Spleen (tissue), 11 donors: ENCODE measurements around the gene PBXIP1. TPM values are rescaled to one million over a fixed set of nuclear protein-coding genes. Genes with fewer than 3 reads are reported as not detected.

ENCODE experiments used
- DNase-seq: peaks from one replicate; pipeline ENCODE4 v3.0.0-alpha.2; 2020
- H3K27ac ChIP-seq, 8 donors: fragments of 200-600 bp; sonication (generic) in 7 of 8; 1 replicate in 4 of 8; 2 replicates in 4 of 8; pipeline versions ENCODE4 v1.5.0 to v1.8.0; 2016 to 2021; ENCODE audit warnings: inconsistent platforms in 4 of 8, mild to moderate bottlenecking in 4 of 8, moderate library complexity in 1 of 8
- H3K27me3 ChIP-seq, 7 donors: fragments of 200-600 bp; sonication (generic) in 6 of 7; replicated peaks in 1 of 7; 1 replicate in 4 of 7; 2 replicates in 3 of 7; pipeline versions ENCODE4 v1.5.0 to v1.8.0; 2016 to 2021; ENCODE audit warnings: inconsistent platforms in 3 of 7, mild to moderate bottlenecking in 1 of 7
- H3K36me3 ChIP-seq, 6 donors: fragments of 200-600 bp; sonication (generic) in 5 of 6; 1 replicate in 4 of 6; 2 replicates in 2 of 6; pipeline versions ENCODE4 v1.5.0 to v1.8.0; 2016 to 2021; ENCODE audit warnings: inconsistent platforms in 2 of 6
- H3K4me1 ChIP-seq, 6 donors: fragments of 200-600 bp; sonication (generic) in 5 of 6; 1 replicate in 3 of 6; 2 replicates in 3 of 6; pipeline versions ENCODE4 v1.5.0 to v1.8.0; 2016 to 2021; ENCODE audit warnings: inconsistent platforms in 3 of 6
- H3K4me3 ChIP-seq, 8 donors: fragments of 200-600 bp; sonication (generic) in 7 of 8; 1 replicate in 4 of 8; 2 replicates in 4 of 8; pipeline versions ENCODE4 v1.5.0 to v1.8.0; 2016 to 2021; ENCODE audit warnings: inconsistent platforms in 4 of 8, mild to moderate bottlenecking in 4 of 8, moderate library complexity in 2 of 8
- H3K9me3 ChIP-seq, 8 donors: fragments of 200-600 bp; sonication (generic) in 7 of 8; 1 replicate in 4 of 8; 2 replicates in 4 of 8; pipeline versions ENCODE4 v1.5.0 to v1.8.0; 2016 to 2021; ENCODE audit warnings: inconsistent platforms in 4 of 8
- POLR2A ChIP-seq, 3 donors: fragments of 450-650 bp; IDR thresholded peaks; one replicate each; pipeline ENCODE4 v1.5.1; 2017; ENCODE audit warnings: antibody characterized with exemption in 3 of 3, mild to moderate bottlenecking in 1 of 3
- POLR2AphosphoS5 ChIP-seq, 3 donors: sonication (generic); formaldehyde crosslinking; IDR thresholded peaks; one replicate each; pipeline ENCODE4 v1.5.1; 2017; ENCODE audit warnings: antibody characterized with exemption in 3 of 3
- WGBS, 5 donors: extraction: QIAGEN DNeasy Blood & Tissue Kit in 3 of 5; methylation state at CpG; one replicate each; pipeline versions ENCODE4 v1.1.5 to v1.1.7; 2013 to 2018; 5-methylcytosine and 5-hydroxymethylcytosine counted together
- intact Hi-C: fragments of 100-400 bp; cut with DNase I; formaldehyde crosslinking; loops from one replicate; pipeline ENCODE4 v1.15.0; 2023; ENCODE audit warnings: low total_unique reads
- polyA plus RNA-seq, 3 donors: library from polyadenylated mRNA; stranded (reverse); fragments of 200-250 nt; gene quantifications; one replicate each; pipeline ENCODE4 v1.2.1, GENCODE V29; 2013
- total RNA-seq, 7 donors: library from RNA; depleted of rRNA in 3 of 7; stranded (reverse); fragments of >200 nt in 3 of 7; fragmentation: NEBNext Ultra II Directional in 4 of 7; extraction: Animal tissue kit (Norgen Biotek cat#: 25700) in 4 of 7; gene quantifications; one replicate each; pipeline versions ENCODE4 v1.1.0 to v1.2.1, GENCODE V29; 2016 to 2021
- TF ChIP-seq, protein P1 (sequence below), 11 experiments: fragments of 200-600 bp in 7 of 11; fragments of 450-650 bp in 4 of 11; sonication (generic) in 4 of 11; IDR thresholded peaks in 8 of 11; conservative IDR thresholded peaks in 3 of 11; 1 replicate in 7 of 11; 2 replicates in 4 of 11; pipeline versions ENCODE4 v1.4.0 to v1.8.0; 2016 to 2021; ENCODE audit warnings: antibody characterized with exemption in 11 of 11, inconsistent platforms in 4 of 11, mild to moderate bottlenecking in 1 of 11
- donor health status: healthy with polysubstance abuse.
- donor health status: DM: no; HTN: no; CAD: no; lungs with moderate emphysema.
- donor health status: DM: no; HTN: no; CAD: no.
- donor health status: Bipolar disorder and iron deficiency.
- donor health status: healthy.
- donor health status: DM: no; HTN: no; CAD: no.
- donor health status: DM: yes; HTN: yes; CAD: no.

The PBXIP1 gene
- total and polyA plus RNA-seq, 10 donors, result 55.5 to 125 (median 89.5) TPM

DNA sequence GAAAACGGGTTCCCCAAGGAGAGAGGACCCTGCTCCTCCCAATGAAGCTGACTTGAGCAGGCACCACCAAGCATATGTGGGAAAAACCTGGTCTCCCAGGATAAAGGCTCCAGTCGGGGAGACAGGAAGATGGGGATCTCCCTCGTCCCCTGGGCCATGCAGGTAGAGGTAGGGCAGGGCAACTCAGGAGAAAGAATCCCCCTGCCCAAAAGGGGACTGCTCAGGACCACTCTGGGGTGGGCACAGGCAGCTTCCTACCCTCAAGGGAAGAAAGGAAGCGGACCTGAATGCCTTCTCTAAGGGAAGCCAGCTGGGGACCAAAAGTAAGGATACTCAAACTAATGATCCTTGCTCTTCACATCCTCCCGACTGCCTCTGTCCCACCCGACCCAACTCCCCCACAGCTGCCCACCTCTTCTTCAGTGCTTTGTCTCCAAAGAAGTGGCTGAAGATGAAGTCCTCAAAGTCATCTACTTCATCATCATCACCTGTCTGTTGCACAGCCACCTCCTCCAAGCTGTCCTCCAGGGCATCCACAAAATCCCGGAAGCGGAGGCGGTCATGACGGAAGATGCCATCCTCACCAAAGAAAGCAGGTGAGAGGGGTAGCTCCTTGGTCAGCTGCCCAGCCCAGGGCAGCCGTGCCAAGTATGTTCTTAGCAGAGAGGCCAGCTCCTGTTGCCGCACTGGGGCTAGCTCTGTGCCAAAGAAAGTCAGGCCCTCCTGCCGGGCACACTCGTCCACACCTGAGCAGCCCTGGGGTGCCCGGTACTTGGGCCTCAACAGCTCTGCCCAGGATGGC lies 10.5 kb downstream of the PBXIP1 start:
- H3K27me3 ChIP-seq, result no peaks in the 10 kb centered on the region
- H3K4me3 ChIP-seq, result no peak overlapping the region
- no peaks in the 10 kb centered on the region for H3K9me3 ChIP-seq
- no peak for DNase-seq
- no peak for TF ChIP-seq POLR2A (IDR thresholded peaks at IDR 0.05)
- peak in 1 of 3 donors; percentile 45 for TF ChIP-seq POLR2AphosphoS5 (IDR thresholded peaks at IDR 0.05)
- TF ChIP-seq, protein P1, sequence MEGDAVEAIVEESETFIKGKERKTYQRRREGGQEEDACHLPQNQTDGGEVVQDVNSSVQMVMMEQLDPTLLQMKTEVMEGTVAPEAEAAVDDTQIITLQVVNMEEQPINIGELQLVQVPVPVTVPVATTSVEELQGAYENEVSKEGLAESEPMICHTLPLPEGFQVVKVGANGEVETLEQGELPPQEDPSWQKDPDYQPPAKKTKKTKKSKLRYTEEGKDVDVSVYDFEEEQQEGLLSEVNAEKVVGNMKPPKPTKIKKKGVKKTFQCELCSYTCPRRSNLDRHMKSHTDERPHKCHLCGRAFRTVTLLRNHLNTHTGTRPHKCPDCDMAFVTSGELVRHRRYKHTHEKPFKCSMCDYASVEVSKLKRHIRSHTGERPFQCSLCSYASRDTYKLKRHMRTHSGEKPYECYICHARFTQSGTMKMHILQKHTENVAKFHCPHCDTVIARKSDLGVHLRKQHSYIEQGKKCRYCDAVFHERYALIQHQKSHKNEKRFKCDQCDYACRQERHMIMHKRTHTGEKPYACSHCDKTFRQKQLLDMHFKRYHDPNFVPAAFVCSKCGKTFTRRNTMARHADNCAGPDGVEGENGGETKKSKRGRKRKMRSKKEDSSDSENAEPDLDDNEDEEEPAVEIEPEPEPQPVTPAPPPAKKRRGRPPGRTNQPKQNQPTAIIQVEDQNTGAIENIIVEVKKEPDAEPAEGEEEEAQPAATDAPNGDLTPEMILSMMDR (IDR thresholded peaks at IDR 0.05 in 8 of 11, conservative IDR thresholded peaks at IDR 0.05 in 3 of 11), result no peak
- H3K36me3 ChIP-seq, result peaks cover 0 to 60% (median 39%) of the 10 kb centered on the region in 6 donors
- 77 to 84% (median 79%) methylated on average over 12 to 15 of the region's 15 CpGs for WGBS, 5 donors
- intact Hi-C loops, result no loop called here
- peak overlapping the region in 6 of 8 donors; percentile 78 to 99 (median 87) for H3K27ac ChIP-seq
- peaks cover 40 to 65% (median 56%) of the 10 kb centered on the region in 6 donors for H3K4me1 ChIP-seq

DNA sequence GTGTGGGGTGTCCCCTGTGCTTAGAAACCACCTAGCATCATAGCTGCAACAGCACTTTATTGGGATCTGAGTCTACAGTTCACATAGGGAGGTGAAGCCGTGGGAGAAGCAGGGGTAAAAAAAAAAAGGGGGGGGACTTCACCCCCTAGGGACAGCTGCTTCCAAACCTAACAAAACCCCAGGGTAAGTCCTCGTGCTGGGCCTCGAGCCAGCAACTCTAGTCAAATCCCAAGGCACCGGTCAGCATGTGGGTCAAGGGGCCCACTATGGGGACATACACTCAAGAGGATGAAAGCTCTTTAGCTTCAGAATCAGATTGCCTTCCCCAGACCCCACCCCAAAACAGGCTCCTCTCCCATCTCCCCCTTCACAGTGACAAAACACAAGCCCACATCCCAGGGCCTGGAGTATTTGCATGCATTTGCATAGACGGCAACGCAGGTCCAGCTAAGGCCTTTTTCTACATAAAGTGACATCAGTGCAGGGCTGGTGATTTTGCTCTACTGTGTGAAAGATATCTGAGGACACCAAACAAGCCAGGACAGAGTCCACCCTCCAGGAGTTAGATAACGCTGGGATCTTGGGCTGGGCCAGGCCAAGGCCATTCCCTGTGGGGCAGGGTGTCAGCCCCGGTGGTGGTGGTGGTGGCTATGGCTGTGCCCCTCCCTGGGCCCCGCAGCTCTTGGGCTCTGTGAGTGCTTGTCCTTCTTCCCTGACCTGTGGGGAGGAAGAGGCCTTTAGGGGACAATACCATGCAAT lies 11.3 kb downstream of the PBXIP1 start:
- Histone ChIP-seq H3K27ac (peak overlapping the region in 7 of 8 donors; percentile 72 to 99 (median 84)), H3K4me3 (no peak overlapping the region), H3K27me3 (no peaks in the 10 kb centered on the region), H3K9me3 (no peaks in the 10 kb centered on the region), H3K4me1 (peaks cover 45 to 70% (median 59%) of the 10 kb centered on the region in 6 donors), H3K36me3 (peaks cover 0 to 52% (median 34%) of the 10 kb centered on the region in 6 donors)
- intact Hi-C loops, result no loop called here
- TF ChIP-seq POLR2A (IDR thresholded peaks at IDR 0.05) (no peak), POLR2AphosphoS5 (IDR thresholded peaks at IDR 0.05) (peak in 1 of 3 donors; percentile 46)
- WGBS, 5 donors, result 37 to 54% (median 42%) methylated on average over 7 to 9 of the region's 9 CpGs
- no peak for DNase-seq

- DNase-seq, result no peak
- TF ChIP-seq POLR2A (IDR thresholded peaks at IDR 0.05), result no peak
- TF ChIP-seq, protein P1 (IDR thresholded peaks at IDR 0.05 in 8 of 11, conservative IDR thresholded peaks at IDR 0.05 in 3 of 11), result peak in 10 of 11 experiments; percentile 58 to 84 (median 78)
- peak in 2 of 3 donors; percentile 22 to 23 for TF ChIP-seq POLR2AphosphoS5 (IDR thresholded peaks at IDR 0.05)
- Histone ChIP-seq H3K27me3 (no peaks in the 10 kb centered on the region), H3K4me1 (peaks cover 45 to 78% (median 64%) of the 10 kb centered on the region in 6 donors), H3K9me3 (no peaks in the 10 kb centered on the region), H3K4me3 (peak overlapping the region in 1 of 8 donors; percentile 49), H3K27ac (peak overlapping the region; percentile 30 to 99 (median 82)), H3K36me3 (peaks cover 0 to 46% (median 34%) of the 10 kb centered on the region in 6 donors)
- whole genome bisulfite sequencing, 5 donors, result 18 to 28% (median 23%) methylated on average over 5 to 6 of the region's 6 CpGs
- intact Hi-C loops, result no loop called here
These were observed 12.1 kb downstream of the PBXIP1 start for GRCh38 chr1:154943649-154944400.

DNA sequence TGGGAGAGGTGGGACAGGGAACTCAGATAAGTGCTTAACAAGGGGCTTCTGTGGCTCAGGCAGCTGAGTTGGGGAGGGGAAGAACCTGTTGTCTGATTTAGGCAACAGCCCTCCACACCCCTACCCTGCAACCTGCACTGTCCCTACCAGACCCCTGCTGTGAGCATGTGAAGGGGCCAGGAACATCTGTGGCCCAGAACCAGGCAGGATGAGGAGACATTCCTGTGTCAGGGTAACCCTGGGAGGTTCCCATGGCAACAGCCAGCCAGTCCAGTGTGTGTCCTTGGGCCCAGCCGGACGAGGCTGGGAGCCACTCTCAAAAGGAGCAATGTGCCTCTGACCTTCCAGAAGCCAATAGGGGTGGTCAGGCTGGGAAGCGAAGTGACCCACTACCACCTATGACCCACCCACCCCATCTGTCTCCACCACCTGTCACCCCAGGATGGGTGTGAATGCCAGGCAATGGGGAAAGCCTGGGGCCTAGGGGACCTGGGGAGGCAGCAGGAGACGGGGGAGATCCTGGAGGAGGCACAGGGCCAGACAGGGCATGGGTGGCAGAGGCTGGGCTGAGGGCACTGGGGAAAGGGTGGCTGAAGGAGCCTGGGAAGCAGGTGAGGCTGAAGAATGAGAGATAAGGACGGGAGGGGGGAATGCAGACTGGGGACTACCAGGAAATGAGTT lies 14.4 kb downstream of the PBXIP1 start:
- intact Hi-C loops, result no loop called here
- peak; percentile 86 for DNase-seq
- H3K9me3 ChIP-seq, result no peaks in the 10 kb centered on the region
- WGBS, 5 donors, result 44 to 76% (median 58%) methylated on average over 2 to 5 of the region's 5 CpGs
- no peak overlapping the region for H3K4me3 ChIP-seq
- TF ChIP-seq POLR2A (IDR thresholded peaks at IDR 0.05) (no peak), POLR2AphosphoS5 (IDR thresholded peaks at IDR 0.05) (peak; percentile 47 to 81 (median 61))
- peak overlapping the region; percentile 30 to 99 (median 82) for H3K27ac ChIP-seq
- H3K4me1 ChIP-seq, result peaks cover 51 to 94% (median 78%) of the 10 kb centered on the region in 6 donors
- H3K36me3 ChIP-seq, result peaks cover 0 to 23% (median 18%) of the 10 kb centered on the region in 6 donors
- H3K27me3 ChIP-seq, result no peaks in the 10 kb centered on the region
